BLaER1 (cell line): ENCODE results near the gene PKD2.
"Not testable (repeated sequence)": the region's sequence is repeated elsewhere in the genome, so short reads cannot be mapped to it uniquely, and the experiment has no call there.

Experiments used
- H3K27ac ChIP-seq: shearing (Covaris generic); formaldehyde crosslinking; 2 replicates; pipeline ENCODE4 v1.8.1; 2022
- H3K27me3 ChIP-seq: shearing (Covaris generic); formaldehyde crosslinking; 2 replicates; pipeline ENCODE4 v1.8.1; 2022
- H3K36me3 ChIP-seq: shearing (Covaris generic); formaldehyde crosslinking; 2 replicates; pipeline ENCODE4 v1.8.1; 2022
- H3K4me1 ChIP-seq: shearing (Covaris generic); formaldehyde crosslinking; 2 replicates; pipeline ENCODE4 v1.8.1; 2022
- H3K4me2 ChIP-seq: shearing (Covaris generic); formaldehyde crosslinking; 2 replicates; pipeline ENCODE4 v1.8.1; 2022
- H3K4me3 ChIP-seq: shearing (Covaris generic); formaldehyde crosslinking; 2 replicates; pipeline ENCODE4 v1.8.1; 2022
- H3K9ac ChIP-seq: shearing (Covaris generic); formaldehyde crosslinking; 2 replicates; pipeline ENCODE4 v1.8.1; 2022
- H3K9me3 ChIP-seq: shearing (Covaris generic); formaldehyde crosslinking; 2 replicates; pipeline ENCODE4 v1.8.1; 2022
- H4K20me1 ChIP-seq: shearing (Covaris generic); formaldehyde crosslinking; 2 replicates; pipeline ENCODE4 v1.8.1; 2022
- Cebpa-rat ChIP-seq: shearing (Covaris generic); IDR thresholded peaks from 2 replicates; pipeline ENCODE4 v1.8.1; 2022

PKD2 gene

GRCh38 chr4:88017516-88018297, 10.3 kb downstream of the PKD2 start:
- Histone ChIP-seq H3K4me1 (peaks cover 40% of the 10 kb centered on the region), H3K27ac (no peak overlapping the region), H3K36me3 (peaks cover 82% of the 10 kb centered on the region), H3K27me3 (no peaks in the 10 kb centered on the region), H4K20me1 (peaks cover 36% of the 10 kb centered on the region), H3K9ac (no peak overlapping the region), H3K4me2 (no peak overlapping the region), H3K9me3 (peaks cover 2% of the 10 kb centered on the region; the same call in 1 of the 2 replicates), H3K4me3 (no peak overlapping the region)
- TF ChIP-seq Cebpa-rat, result no peak

- H3K36me3 ChIP-seq, result peaks cover 90% of the 10 kb centered on the region
- H3K9ac ChIP-seq, result no peak overlapping the region
- H3K27me3 ChIP-seq, result no peaks in the 10 kb centered on the region
- no peak for TF ChIP-seq Cebpa-rat
- H3K4me1 ChIP-seq, result peaks cover 32% of the 10 kb centered on the region
- H3K4me2 ChIP-seq, result no peak overlapping the region
- H3K4me3 ChIP-seq, result no peak overlapping the region
- H3K9me3 ChIP-seq, result peaks cover 10% of the 10 kb centered on the region
- H3K27ac ChIP-seq, result no peak overlapping the region
- H4K20me1 ChIP-seq, result peaks cover 36% of the 10 kb centered on the region
Measured at GRCh38 chr4:88018466-88018865, 11.0 kb downstream of the PKD2 start.

- Histone ChIP-seq H3K4me1 (peaks cover 3% of the 10 kb centered on the region; the same call in 1 of the 2 replicates), H3K27ac (no peak overlapping the region), H4K20me1 (peaks cover 31% of the 10 kb centered on the region), H3K9me3 (peaks cover 42% of the 10 kb centered on the region), H3K27me3 (no peaks in the 10 kb centered on the region), H3K36me3 (peaks cover 99% of the 10 kb centered on the region), H3K4me2 (no peak overlapping the region), H3K9ac (no peak overlapping the region), H3K4me3 (no peak overlapping the region)
- no peak for TF ChIP-seq Cebpa-rat
Measured at GRCh38 chr4:88021824-88022223, 14.4 kb downstream of the PKD2 start.

- no peak for TF ChIP-seq Cebpa-rat
- Histone ChIP-seq H3K9me3 (peaks cover 45% of the 10 kb centered on the region), H3K4me1 (peaks cover 8% of the 10 kb centered on the region; the same call in 1 of the 2 replicates), H4K20me1 (peaks cover 26% of the 10 kb centered on the region), H3K36me3 (peaks cover 99% of the 10 kb centered on the region), H3K9ac (no peak overlapping the region), H3K4me2 (no peak overlapping the region), H3K27me3 (no peaks in the 10 kb centered on the region), H3K27ac (no peak overlapping the region), H3K4me3 (no peak overlapping the region)
Measured at GRCh38 chr4:88022289-88022688, 14.9 kb downstream of the PKD2 start.

- not testable (repeated sequence) for H3K4me2 ChIP-seq, H3K4me3 ChIP-seq, H3K27ac ChIP-seq, H3K9ac ChIP-seq, H4K20me1 ChIP-seq, H3K27me3 ChIP-seq
- peaks cover 91% of the 10 kb centered on the region for H3K36me3 ChIP-seq
- peaks cover 45% of the 10 kb centered on the region for H3K9me3 ChIP-seq
- peaks cover 45% of the 10 kb centered on the region for H3K4me1 ChIP-seq
Measured at GRCh38 chr4:88025868-88026661, 18.6 kb downstream of the PKD2 start.

GRCh38 chr4:88027611-88028608, 20.5 kb downstream of the PKD2 start:
- Histone ChIP-seq H3K4me3 (no peak overlapping the region), H4K20me1 (no peaks in the 10 kb centered on the region; the same call in 1 of the 2 replicates), H3K4me1 (peaks cover 45% of the 10 kb centered on the region), H3K27me3 (no peaks in the 10 kb centered on the region), H3K36me3 (peaks cover 80% of the 10 kb centered on the region), H3K9me3 (peaks cover 40% of the 10 kb centered on the region), H3K9ac (no peak overlapping the region), H3K4me2 (peak overlapping the region; percentile 15), H3K27ac (peak overlapping the region; percentile 24; the same call in 1 of the 2 replicates)
- no peak; the same call in 1 of the 2 replicates for TF ChIP-seq Cebpa-rat

- Histone ChIP-seq H3K36me3 (peaks cover 77% of the 10 kb centered on the region), H3K27ac (peak overlapping the region; percentile 24; the same call in 1 of the 2 replicates), H3K4me1 (peaks cover 45% of the 10 kb centered on the region), H3K27me3 (no peaks in the 10 kb centered on the region), H3K4me3 (no peak overlapping the region), H3K9ac (no peak overlapping the region), H3K4me2 (no peak overlapping the region; the same call in 1 of the 2 replicates), H3K9me3 (peaks cover 30% of the 10 kb centered on the region), H4K20me1 (peaks cover 4% of the 10 kb centered on the region; the same call in 1 of the 2 replicates)
- TF ChIP-seq Cebpa-rat, result no peak
Measured at GRCh38 chr4:88028946-88029345, 21.5 kb downstream of the PKD2 start.

- no peak for TF ChIP-seq Cebpa-rat
Measured at GRCh38 chr4:88029556-88029955, 22.1 kb downstream of the PKD2 start.

More at GRCh38 chr4:88029556-88029955, 22.1 kb downstream of the PKD2 start:
- peaks cover 26% of the 10 kb centered on the region for H3K9me3 ChIP-seq
- peak overlapping the region; percentile 24; the same call in 1 of the 2 replicates for H3K27ac ChIP-seq
- peaks cover 77% of the 10 kb centered on the region for H3K36me3 ChIP-seq
- no peaks in the 10 kb centered on the region for H3K27me3 ChIP-seq
- H4K20me1 ChIP-seq, result peaks cover 8% of the 10 kb centered on the region; the same call in 1 of the 2 replicates
- peaks cover 45% of the 10 kb centered on the region for H3K4me1 ChIP-seq
- H3K4me2 ChIP-seq, result peak overlapping the region; percentile 34
- H3K9ac ChIP-seq, result 0 out of 2 replicates have a peak overlapping the region, but pooled peaks have one; percentile 11
- H3K4me3 ChIP-seq, result no peak overlapping the region
